Right atrium auricular region (tissue), 2 donors: ENCODE results near the gene TGFA. TPM values are rescaled to one million over a fixed set of nuclear protein-coding genes. Genes with fewer than 3 reads are reported as not detected.

Source experiments
- DNase-seq: peaks from one replicate; pipeline ENCODE4 v3.0.0-alpha.2; 2019; ENCODE audit warnings: low spot score
- H3K27ac ChIP-seq, 2 donors: fragments of 200-600 bp; sonication (generic); 1 replicate in 1 of 2; 2 replicates in 1 of 2; pipeline ENCODE4 v1.5.1; 2016 to 2019
- H3K27me3 ChIP-seq, 2 donors: fragments of 200-600 bp; sonication (generic); one replicate each; pipeline versions ENCODE4 v1.5.1 to v1.6.0; 2017 to 2019
- H3K36me3 ChIP-seq: fragments of 200-600 bp; sonication (generic); one replicate; pipeline ENCODE4 v1.5.1; 2016
- H3K4me1 ChIP-seq, 2 donors: fragments of 200-600 bp; sonication (generic); one replicate each; pipeline versions ENCODE4 v1.5.1 to v1.6.0; 2017 to 2019
- H3K4me3 ChIP-seq, 2 donors: fragments of 200-600 bp; sonication (generic); 1 replicate in 1 of 2; 2 replicates in 1 of 2; pipeline ENCODE4 v1.5.1; 2017 to 2019; ENCODE audit warnings: mild to moderate bottlenecking in 1 of 2, moderate library complexity in 1 of 2
- H3K9me3 ChIP-seq, 2 donors: fragments of 200-600 bp; sonication (generic); one replicate each; pipeline ENCODE4 v1.5.1; 2019
- total RNA-seq, 2 donors: library from RNA; depleted of rRNA; stranded (reverse); fragments of >200 nt; gene quantifications; one replicate each; pipeline ENCODE4 v1.1.0, GENCODE V29; 2016
- TF ChIP-seq, protein P1 (sequence below), 2 donors: fragments of 200-600 bp; sonication (generic); IDR thresholded peaks; one replicate each; pipeline ENCODE4 v1.5.1; 2019; ENCODE audit warnings: antibody characterized with exemption in 2 of 2

TGFA gene
- total RNA-seq, 2 donors from 2014 or later = 0.24 to 1.7 TPM

DNA sequence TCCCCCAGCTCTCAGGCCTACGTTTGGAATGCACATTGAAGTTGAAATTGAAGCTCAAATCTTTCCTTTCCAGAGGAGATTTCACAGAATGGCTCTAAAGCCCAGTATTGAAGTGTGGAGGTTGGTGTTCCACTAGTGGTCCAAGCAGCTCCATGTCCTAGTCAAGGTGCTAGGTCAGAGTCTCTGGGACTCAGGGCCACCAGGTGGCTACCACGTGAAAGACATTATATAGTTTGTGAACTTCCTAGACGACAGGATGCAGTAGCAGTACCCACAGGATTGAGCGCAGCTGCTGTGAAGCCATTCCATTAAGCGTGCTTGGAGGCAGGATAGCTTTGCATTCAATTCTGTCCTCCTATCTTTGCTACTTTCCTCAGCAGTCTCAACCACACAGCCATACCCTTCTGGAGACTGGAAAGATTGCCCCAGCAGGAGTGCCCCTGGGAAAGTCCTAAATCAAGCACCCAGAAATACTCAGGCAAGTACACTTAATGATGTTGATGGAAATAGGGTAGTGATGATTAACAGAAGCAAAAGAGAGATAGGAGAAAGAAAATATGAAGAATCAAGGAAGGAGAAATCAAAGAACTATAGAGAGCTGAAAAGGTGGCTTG, 4.7 kb upstream of the TGFA start:
- Histone ChIP-seq H3K27ac (no peak overlapping the region), H3K4me3 (no peak overlapping the region), H3K36me3 (no peaks in the 10 kb centered on the region), H3K4me1 (peaks cover 0 to 10% of the 10 kb centered on the region in 2 donors), H3K9me3 (no peaks in the 10 kb centered on the region), H3K27me3 (no peaks in the 10 kb centered on the region)
- no peak for DNase-seq
- TF ChIP-seq, protein P1, sequence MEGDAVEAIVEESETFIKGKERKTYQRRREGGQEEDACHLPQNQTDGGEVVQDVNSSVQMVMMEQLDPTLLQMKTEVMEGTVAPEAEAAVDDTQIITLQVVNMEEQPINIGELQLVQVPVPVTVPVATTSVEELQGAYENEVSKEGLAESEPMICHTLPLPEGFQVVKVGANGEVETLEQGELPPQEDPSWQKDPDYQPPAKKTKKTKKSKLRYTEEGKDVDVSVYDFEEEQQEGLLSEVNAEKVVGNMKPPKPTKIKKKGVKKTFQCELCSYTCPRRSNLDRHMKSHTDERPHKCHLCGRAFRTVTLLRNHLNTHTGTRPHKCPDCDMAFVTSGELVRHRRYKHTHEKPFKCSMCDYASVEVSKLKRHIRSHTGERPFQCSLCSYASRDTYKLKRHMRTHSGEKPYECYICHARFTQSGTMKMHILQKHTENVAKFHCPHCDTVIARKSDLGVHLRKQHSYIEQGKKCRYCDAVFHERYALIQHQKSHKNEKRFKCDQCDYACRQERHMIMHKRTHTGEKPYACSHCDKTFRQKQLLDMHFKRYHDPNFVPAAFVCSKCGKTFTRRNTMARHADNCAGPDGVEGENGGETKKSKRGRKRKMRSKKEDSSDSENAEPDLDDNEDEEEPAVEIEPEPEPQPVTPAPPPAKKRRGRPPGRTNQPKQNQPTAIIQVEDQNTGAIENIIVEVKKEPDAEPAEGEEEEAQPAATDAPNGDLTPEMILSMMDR (IDR thresholded peaks at IDR 0.05) = no peak

DNA sequence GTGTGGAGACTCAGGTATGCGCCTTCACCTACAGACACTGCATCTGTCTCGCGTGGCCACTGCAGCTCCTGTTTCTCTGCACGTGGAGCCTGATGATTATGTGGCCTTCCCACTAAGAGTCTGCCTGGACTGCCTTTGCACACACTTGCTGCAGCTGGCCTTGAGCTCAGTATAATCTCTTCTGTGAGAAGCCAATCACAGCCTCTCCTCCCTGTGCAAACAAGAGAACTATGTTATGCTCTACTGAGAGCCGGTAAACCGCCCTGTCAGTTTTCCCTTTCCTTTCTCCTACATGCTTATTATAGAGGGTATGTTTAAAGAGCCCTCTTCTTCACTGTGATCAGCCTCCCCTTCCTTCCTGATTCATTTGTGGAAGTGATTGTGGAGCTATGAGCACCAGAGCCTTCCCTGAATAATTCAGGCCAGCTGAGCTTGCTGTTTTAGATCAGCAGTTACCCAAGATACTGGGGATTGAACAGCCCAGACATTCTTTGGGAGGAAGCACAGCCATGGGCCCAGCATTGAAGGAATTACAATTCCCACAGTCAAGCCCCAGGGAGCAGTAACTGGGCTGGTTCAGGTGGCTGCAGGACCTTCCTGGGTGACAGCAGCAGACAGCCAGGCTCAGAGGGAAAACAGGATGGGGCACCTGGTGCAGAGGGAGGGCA, 3.7 kb upstream of the TGFA start:
- Histone ChIP-seq H3K4me3 (no peak overlapping the region), H3K27ac (no peak overlapping the region), H3K27me3 (peaks cover 0 to 2% of the 10 kb centered on the region in 2 donors), H3K4me1 (peaks cover 0 to 20% of the 10 kb centered on the region in 2 donors), H3K9me3 (no peaks in the 10 kb centered on the region), H3K36me3 (no peaks in the 10 kb centered on the region)
- no peak for DNase-seq
- TF ChIP-seq, protein P1 (IDR thresholded peaks at IDR 0.05) = no peak

DNA sequence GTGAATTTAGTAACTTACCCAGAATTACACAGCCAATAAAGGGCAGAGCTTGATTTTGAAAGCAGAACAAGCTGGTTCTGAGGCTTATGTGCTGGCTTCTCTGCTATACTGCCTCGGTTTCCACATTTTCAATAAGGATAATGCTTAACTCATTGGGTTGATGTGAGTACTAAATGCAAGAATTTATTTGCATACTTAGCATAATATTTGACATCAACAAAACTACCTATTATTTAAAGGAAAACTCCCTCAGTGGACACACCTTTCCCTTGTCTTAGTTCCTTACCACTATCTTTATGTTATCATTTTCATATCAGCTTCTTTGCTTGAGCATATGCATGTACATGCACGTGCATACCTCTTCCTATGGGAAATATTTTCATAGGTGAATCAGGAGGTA, 3.0 kb upstream of the TGFA start:
- H3K36me3 ChIP-seq = no peaks in the 10 kb centered on the region
- no peaks in the 10 kb centered on the region for H3K9me3 ChIP-seq
- TF ChIP-seq, protein P1 (IDR thresholded peaks at IDR 0.05) = no peak
- peaks cover 0 to 6% of the 10 kb centered on the region in 2 donors for H3K27me3 ChIP-seq
- DNase-seq = no peak
- H3K4me3 ChIP-seq = no peak overlapping the region
- H3K27ac ChIP-seq = no peak overlapping the region
- H3K4me1 ChIP-seq = peaks cover 0 to 22% of the 10 kb centered on the region in 2 donors

DNA sequence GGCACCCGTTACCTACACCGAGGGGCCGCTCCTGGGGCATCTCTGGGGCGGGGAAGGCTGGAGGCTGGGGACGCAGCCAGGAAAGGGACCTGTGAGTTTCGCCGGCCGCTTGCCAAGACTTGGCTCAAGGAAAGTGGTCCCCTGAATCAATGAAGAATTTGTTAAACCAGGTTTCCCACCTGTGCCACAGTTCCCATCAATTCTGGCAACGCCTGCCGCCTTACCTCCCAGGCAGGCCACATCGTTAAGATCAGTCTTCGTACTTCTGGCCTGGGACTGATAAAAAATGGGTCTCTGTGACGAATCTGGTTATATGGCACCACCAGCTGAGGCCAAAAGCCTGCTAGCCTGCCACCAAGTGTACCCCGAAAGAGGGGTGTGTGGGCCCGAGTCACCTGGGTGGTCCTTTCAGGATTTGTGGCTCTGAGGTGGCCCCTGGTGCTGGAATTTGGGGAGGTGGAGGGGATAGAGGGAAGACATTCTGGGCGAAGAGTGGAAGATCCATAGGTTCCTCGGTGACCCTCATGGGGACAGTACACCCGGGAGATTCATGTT, 789 bp upstream of the TGFA start:
- peaks cover 0 to 22% of the 10 kb centered on the region in 2 donors for H3K4me1 ChIP-seq
- H3K27me3 ChIP-seq = peaks cover 0 to 6% of the 10 kb centered on the region in 2 donors
- H3K9me3 ChIP-seq = no peaks in the 10 kb centered on the region
- H3K4me3 ChIP-seq = peak overlapping the region; percentile 47 to 71
- H3K27ac ChIP-seq = peak overlapping the region in 1 of 2 donors; percentile 51
- DNase-seq = no peak
- TF ChIP-seq, protein P1 (IDR thresholded peaks at IDR 0.05) = peak in 1 of 2 donors; percentile 12
- H3K36me3 ChIP-seq = no peaks in the 10 kb centered on the region

DNA sequence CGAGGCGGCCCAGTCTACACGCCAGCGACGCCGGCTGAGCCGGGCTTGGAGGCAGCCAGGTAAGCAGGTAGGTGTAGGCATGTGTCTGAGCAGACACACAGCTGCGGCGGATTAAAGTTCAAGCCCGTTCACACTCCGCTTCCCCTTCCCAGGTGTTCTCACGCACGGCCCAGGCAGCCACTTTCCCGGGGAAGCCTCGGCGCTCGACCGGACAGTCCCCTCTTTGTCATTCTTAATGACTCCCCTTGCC, 367 bp downstream of the TGFA start:
- peaks cover 0 to 22% of the 10 kb centered on the region in 2 donors for H3K4me1 ChIP-seq

More for the DNA sequence above, 367 bp downstream of the TGFA start:
- peak overlapping the region; percentile 47 to 71 for H3K4me3 ChIP-seq
- H3K27ac ChIP-seq = no peak overlapping the region
- H3K27me3 ChIP-seq = peaks cover 0 to 6% of the 10 kb centered on the region in 2 donors
- no peak for DNase-seq
- no peaks in the 10 kb centered on the region for H3K9me3 ChIP-seq
- H3K36me3 ChIP-seq = no peaks in the 10 kb centered on the region
- TF ChIP-seq, protein P1 (IDR thresholded peaks at IDR 0.05) = no peak
